Spleen (tissue), 7 donors: Measurements from ENCODE around the gene SMARCAD1.

ENCODE experiments used
- POLR2A ChIP-seq, 3 donors: fragments of 450-650 bp; IDR thresholded peaks; one replicate each; pipeline ENCODE4 v1.5.1; 2017; ENCODE audit warnings: antibody characterized with exemption in 3 of 3, mild to moderate bottlenecking in 1 of 3
- POLR2AphosphoS5 ChIP-seq, 3 donors: sonication (generic); formaldehyde crosslinking; IDR thresholded peaks; one replicate each; pipeline ENCODE4 v1.5.1; 2017; ENCODE audit warnings: antibody characterized with exemption in 3 of 3
- TF ChIP-seq, protein P1 (sequence below), 11 experiments: fragments of 200-600 bp in 7 of 11; fragments of 450-650 bp in 4 of 11; sonication (generic) in 4 of 11; IDR thresholded peaks in 8 of 11; conservative IDR thresholded peaks in 3 of 11; 1 replicate in 7 of 11; 2 replicates in 4 of 11; pipeline versions ENCODE4 v1.4.0 to v1.8.0; 2016 to 2021; ENCODE audit warnings: antibody characterized with exemption in 11 of 11, inconsistent platforms in 4 of 11, mild to moderate bottlenecking in 1 of 11
- donor health status: DM: no; HTN: no; CAD: no; lungs with moderate emphysema.
- donor health status: DM: no; HTN: no; CAD: no.
- donor health status: DM: no; HTN: no; CAD: no.

GRCh38 chr4:94228493-94229216 is 21.0 kb downstream of the SMARCAD1 start:
- TF ChIP-seq, protein P1, sequence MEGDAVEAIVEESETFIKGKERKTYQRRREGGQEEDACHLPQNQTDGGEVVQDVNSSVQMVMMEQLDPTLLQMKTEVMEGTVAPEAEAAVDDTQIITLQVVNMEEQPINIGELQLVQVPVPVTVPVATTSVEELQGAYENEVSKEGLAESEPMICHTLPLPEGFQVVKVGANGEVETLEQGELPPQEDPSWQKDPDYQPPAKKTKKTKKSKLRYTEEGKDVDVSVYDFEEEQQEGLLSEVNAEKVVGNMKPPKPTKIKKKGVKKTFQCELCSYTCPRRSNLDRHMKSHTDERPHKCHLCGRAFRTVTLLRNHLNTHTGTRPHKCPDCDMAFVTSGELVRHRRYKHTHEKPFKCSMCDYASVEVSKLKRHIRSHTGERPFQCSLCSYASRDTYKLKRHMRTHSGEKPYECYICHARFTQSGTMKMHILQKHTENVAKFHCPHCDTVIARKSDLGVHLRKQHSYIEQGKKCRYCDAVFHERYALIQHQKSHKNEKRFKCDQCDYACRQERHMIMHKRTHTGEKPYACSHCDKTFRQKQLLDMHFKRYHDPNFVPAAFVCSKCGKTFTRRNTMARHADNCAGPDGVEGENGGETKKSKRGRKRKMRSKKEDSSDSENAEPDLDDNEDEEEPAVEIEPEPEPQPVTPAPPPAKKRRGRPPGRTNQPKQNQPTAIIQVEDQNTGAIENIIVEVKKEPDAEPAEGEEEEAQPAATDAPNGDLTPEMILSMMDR (IDR thresholded peaks at IDR 0.05 in 8 of 11, conservative IDR thresholded peaks at IDR 0.05 in 3 of 11), result no peak
- no peak for TF ChIP-seq POLR2A (IDR thresholded peaks at IDR 0.05)
- no peak for TF ChIP-seq POLR2AphosphoS5 (IDR thresholded peaks at IDR 0.05)
